ENCODE data around the gene ERBB3. TPM values are rescaled to one million over a fixed set of nuclear protein-coding genes. Genes with fewer than 3 reads are reported as not detected.

ERBB3 gene
- total RNA-seq, 2 donors from 2014 or later = 0.25 to 0.34 TPM

- ATAC-seq (no peak), DNase-seq (ENCODE audit: low spot score in 2 of 2) (no peak)
- Mint-ChIP-seq H3K27ac (peak overlapping the region; percentile 67 to 88), H3K36me3 (peaks cover 29 to 73% of the 10 kb centered on the region in 2 donors), H3K9me3 (no peaks in the 10 kb centered on the region)
Observed at GRCh38 chr12:56141946-56142784, 62.2 kb downstream of the ERBB3 start.

GRCh38 chr12:56143217-56143616, 63.3 kb downstream of the ERBB3 start:
- no peaks in the 10 kb centered on the region for H3K9me3 Mint-ChIP-seq
- ATAC-seq (peak; percentile 56 to 83), DNase-seq (ENCODE audit: low spot score in 2 of 2) (no peak)
- H3K36me3 Mint-ChIP-seq = peaks cover 24 to 63% of the 10 kb centered on the region in 2 donors
- H3K27ac Mint-ChIP-seq = peak overlapping the region; percentile 67 to 88

GRCh38 chr12:56143870-56144269, 63.9 kb downstream of the ERBB3 start:
- Mint-ChIP-seq H3K27ac (peak overlapping the region; percentile 13 to 92), H3K9me3 (no peaks in the 10 kb centered on the region), H3K36me3 (peaks cover 18 to 56% of the 10 kb centered on the region in 2 donors)
- ATAC-seq = no peak
- DNase-seq (ENCODE audit: low spot score in 2 of 2) = no peak

- no peak overlapping the region for H3K27ac Mint-ChIP-seq
- H3K36me3 Mint-ChIP-seq = peaks cover 18 to 44% of the 10 kb centered on the region in 2 donors
- DNase-seq (ENCODE audit: low spot score in 2 of 2) (no peak), ATAC-seq (no peak)
- H3K9me3 Mint-ChIP-seq = no peaks in the 10 kb centered on the region
Observed at GRCh38 chr12:56145217-56145616, 65.3 kb downstream of the ERBB3 start.

- DNase-seq (ENCODE audit: low spot score in 2 of 2) (no peak), ATAC-seq (no peak)
- H3K9me3 Mint-ChIP-seq = no peaks in the 10 kb centered on the region
- peaks cover 18 to 32% of the 10 kb centered on the region in 2 donors for H3K36me3 Mint-ChIP-seq
- peak overlapping the region in 1 of 2 donors; percentile 88 for H3K27ac Mint-ChIP-seq
Observed at GRCh38 chr12:56146492-56147460, 66.8 kb downstream of the ERBB3 start.

- no peak for ATAC-seq
- DNase-seq (ENCODE audit: low spot score in 2 of 2) = no peak
- no peaks in the 10 kb centered on the region for H3K9me3 Mint-ChIP-seq
- H3K36me3 Mint-ChIP-seq = peaks cover 0 to 9% of the 10 kb centered on the region in 2 donors
- peak overlapping the region; percentile 88 to 98 for H3K27ac Mint-ChIP-seq
Observed at GRCh38 chr12:56150563-56150962, 70.6 kb downstream of the ERBB3 start.

- peak overlapping the region; percentile 96 to 98 for H3K27ac Mint-ChIP-seq
- peaks cover 0 to 18% of the 10 kb centered on the region in 2 donors for H3K36me3 Mint-ChIP-seq
- no peaks in the 10 kb centered on the region for H3K9me3 Mint-ChIP-seq
- DNase-seq (ENCODE audit: low spot score in 2 of 2) (peak; percentile 69 to 71), ATAC-seq (peak; percentile 65 to 66)
Observed at GRCh38 chr12:56151672-56152131, 71.7 kb downstream of the ERBB3 start.

GRCh38 chr12:56152132-56152755, 72.3 kb downstream of the ERBB3 start, which contains the start of gene MYL6B:
TSS of gene MYL6B (plus strand) at chr12:56152587. CDS start at chr12:56153919, 1,332 bp downstream.
- DNase-seq (ENCODE audit: low spot score in 2 of 2) (peak; percentile 90 to 96), ATAC-seq (peak; percentile 91 to 95)
- peak within 1 kb of the TSS; percentile 96 to 98 for H3K27ac Mint-ChIP-seq
- peaks cover 3 to 21% of the 10 kb centered on the region in 2 donors for H3K36me3 Mint-ChIP-seq
- H3K9me3 Mint-ChIP-seq = no peaks in the 10 kb centered on the region

Other genes with a start within 250 kb of the ERBB3 start
- under 1 TPM in 1 of 2 donors, not detected in 1; 0.12 TPM for gene MMP19, start 237.2 kb upstream of the ERBB3 start, total RNA-seq
- gene PYM1, start 152.3 kb upstream of the ERBB3 start, total RNA-seq = 10 to 100 TPM; 18.9 to 32.9 TPM
- 100 to 1,000 TPM; 386 to 441 TPM for gene DGKA, start 149.0 kb upstream of the ERBB3 start, total RNA-seq
- gene PMEL, start 114.1 kb upstream of the ERBB3 start, total RNA-seq = 1 to 10 TPM; 1.2 to 5.6 TPM
- 100 to 1,000 TPM; 116 to 144 TPM for gene CDK2, start 113.3 kb upstream of the ERBB3 start, total RNA-seq
- 10 to 100 TPM; 43.1 to 51.8 TPM for gene RAB5B, start 106.1 kb upstream of the ERBB3 start, total RNA-seq
- 10 to 100 TPM in 1 of 2 donors, 1 to 10 TPM in 1; 5.7 to 15.5 TPM for gene SUOX, start 82.9 kb upstream of the ERBB3 start, total RNA-seq
- 10 to 100 TPM; 17.0 to 19.5 TPM for gene IKZF4, start 59.1 kb upstream of the ERBB3 start, total RNA-seq
- gene RPS26, start 38.2 kb upstream of the ERBB3 start, total RNA-seq = 10 to 100 TPM; 47.4 to 49.0 TPM
- gene PA2G4, start 24.4 kb downstream of the ERBB3 start, total RNA-seq = 100 to 1,000 TPM; 224 to 356 TPM
- gene RPL41, start 36.5 kb downstream of the ERBB3 start, total RNA-seq = 1,000 to 10,000 TPM; 5,050 to 5,339 TPM
- 10 to 100 TPM in 1 of 2 donors, 1 to 10 TPM in 1; 7.1 to 15.0 TPM for gene ZC3H10, start 38.1 kb downstream of the ERBB3 start, total RNA-seq
- 100 to 1,000 TPM; 159 to 197 TPM for gene ESYT1, start 48.1 kb downstream of the ERBB3 start, total RNA-seq
- gene MYL6B, start 72.4 kb downstream of the ERBB3 start, total RNA-seq = 100 to 1,000 TPM in 1 of 2 donors, 10 to 100 TPM in 1; 99.7 to 112 TPM
- gene MYL6, start 78.2 kb downstream of the ERBB3 start, total RNA-seq = 1,000 to 10,000 TPM; 1,014 to 1,193 TPM
- 100 to 1,000 TPM; 101 to 123 TPM for gene SMARCC2, start 109.3 kb downstream of the ERBB3 start, total RNA-seq
- 10 to 100 TPM; 33.4 to 39.0 TPM for gene RNF41, start 141.8 kb downstream of the ERBB3 start, total RNA-seq
- 10 to 100 TPM; 60.7 to 90.5 TPM for gene NABP2, start 144.2 kb downstream of the ERBB3 start, total RNA-seq
- 1 to 10 TPM in 1 of 2 donors, under 1 TPM in 1; 0.51 to 2.0 TPM for gene SLC39A5, start 149.9 kb downstream of the ERBB3 start, total RNA-seq
- 10 to 100 TPM; 26.4 to 35.8 TPM for gene ANKRD52, start 178.2 kb downstream of the ERBB3 start, total RNA-seq
- gene COQ10A, start 186.8 kb downstream of the ERBB3 start, total RNA-seq = 1 to 10 TPM; 5.2 to 6.3 TPM
- gene CS, start 220.2 kb downstream of the ERBB3 start, total RNA-seq = 100 to 1,000 TPM; 319 to 351 TPM
- gene CNPY2, start 235.8 kb downstream of the ERBB3 start, total RNA-seq = 100 to 1,000 TPM in 1 of 2 donors, 10 to 100 TPM in 1; 58.2 to 112 TPM

All from activated naive CD4-positive, alpha-beta T cell treated with anti-CD3 and anti-CD28 coated beads, Interleukin-2, amount 50 U/mL, for 72 hours (primary cell).